Measurements from ENCODE around the gene HLA-B.

- TF ChIP-seq CTCF (IDR thresholded peaks at IDR 0.05; ENCODE audit: low read length) (no peak), EZH2 (IDR thresholded peaks at IDR 0.05; ENCODE audit: borderline replicate concordance, low read length) (no peak)
Measured at GRCh38 chr6:31378721-31379103, 21.7 kb upstream of the HLA-B start.

Measured in OCI-LY1 (cell line).